ENCODE measurements around the gene PKMYT1. TPM values are rescaled to one million over a fixed set of nuclear protein-coding genes. Genes with fewer than 3 reads are reported as not detected.
A peak's percentile ranks its signal among the peaks of the same experiment; 100 is the strongest.

The PKMYT1 gene
- total RNA-seq, 1 donor from 2014 or later: 4.6 TPM

- no peak for DNase-seq (ENCODE audit: low read depth, low spot score)
These were observed 39.5 kb upstream of the PKMYT1 start for GRCh38 chr16:3019594-3020246.

GRCh38 chr16:3017794-3018506 is 37.7 kb upstream of the PKMYT1 start, which contains the start of gene CLDN6:
Gene CLDN6, minus strand, starts transcription at chr16:3018183. Its CDS starts 2,162 bp downstream, at chr16:3016021.
- no peak for DNase-seq (ENCODE audit: low read depth, low spot score)

- DNase-seq (ENCODE audit: low read depth, low spot score): no peak
These were observed 37.1 kb upstream of the PKMYT1 start for GRCh38 chr16:3017344-3017743.

- no peak for DNase-seq (ENCODE audit: low read depth, low spot score)
These were observed 35.7 kb upstream of the PKMYT1 start for GRCh38 chr16:3015865-3016521.

GRCh38 chr16:3014971-3015370 is 34.7 kb upstream of the PKMYT1 start:
- DNase-seq (ENCODE audit: low read depth, low spot score): no peak

GRCh38 chr16:3013998-3014690 is 33.9 kb upstream of the PKMYT1 start:
- no peak for DNase-seq (ENCODE audit: low read depth, low spot score)

GRCh38 chr16:3013491-3013951 is 33.3 kb upstream of the PKMYT1 start:
- no peak for DNase-seq (ENCODE audit: low read depth, low spot score)

- DNase-seq (ENCODE audit: low read depth, low spot score): no peak
These were observed 32.7 kb upstream of the PKMYT1 start, which contains the start of gene CLDN9 for GRCh38 chr16:3012828-3013420. Gene CLDN9, plus strand, starts transcription at chr16:3012923. Its CDS starts 440 bp downstream, at chr16:3013363.

GRCh38 chr16:3012246-3012645 is 32.0 kb upstream of the PKMYT1 start:
- DNase-seq (ENCODE audit: low read depth, low spot score): no peak

- no peak for DNase-seq (ENCODE audit: low read depth, low spot score)
These were observed 30.3 kb upstream of the PKMYT1 start for GRCh38 chr16:3010510-3010909.

- DNase-seq (ENCODE audit: low read depth, low spot score): no peak
These were observed 29.5 kb upstream of the PKMYT1 start for GRCh38 chr16:3009568-3010390.

GRCh38 chr16:3008690-3009037 is 28.4 kb upstream of the PKMYT1 start:
- DNase-seq (ENCODE audit: low read depth, low spot score): no peak

- no peak for DNase-seq (ENCODE audit: low read depth, low spot score)
These were observed 27.9 kb upstream of the PKMYT1 start for GRCh38 chr16:3007957-3008689.

- no peak for DNase-seq (ENCODE audit: low read depth, low spot score)
These were observed 27.1 kb upstream of the PKMYT1 start for GRCh38 chr16:3007059-3007956.

- DNase-seq (ENCODE audit: low read depth, low spot score): no peak
These were observed 24.6 kb upstream of the PKMYT1 start for GRCh38 chr16:3004781-3005284.

GRCh38 chr16:3004319-3004718 is 24.1 kb upstream of the PKMYT1 start:
- DNase-seq (ENCODE audit: low read depth, low spot score): no peak

GRCh38 chr16:3003582-3004270 is 23.5 kb upstream of the PKMYT1 start:
- DNase-seq (ENCODE audit: low read depth, low spot score): peak; percentile 98

- no peak for DNase-seq (ENCODE audit: low read depth, low spot score)
These were observed 21.1 kb upstream of the PKMYT1 start for GRCh38 chr16:3001316-3001715.

Data from pulmonary artery endothelial cell (primary cell).